T-helper 1 cell (primary cell): ENCODE data around the gene USP47.

Experiments
- DNase-seq, 5 donors: peaks; one replicate each; pipeline ENCODE4 v3.0.0-alpha.2; 2012 to 2020

The USP47 gene

GRCh38 chr11:11865449-11865848 lies 23.7 kb downstream of the USP47 start:
- no peak for DNase-seq

- DNase-seq, result no peak
Measured at GRCh38 chr11:11866203-11866602, 24.4 kb downstream of the USP47 start.

- no peak for DNase-seq
Measured at GRCh38 chr11:11867720-11868119, 25.9 kb downstream of the USP47 start.

GRCh38 chr11:11871991-11872401 lies 30.2 kb downstream of the USP47 start:
- DNase-seq, result no peak

- no peak for DNase-seq
Measured at GRCh38 chr11:11876458-11876857, 34.7 kb downstream of the USP47 start.

- no peak for DNase-seq
Measured at GRCh38 chr11:11880179-11880578, 38.4 kb downstream of the USP47 start.

GRCh38 chr11:11882539-11882938 lies 40.8 kb downstream of the USP47 start:
- no peak for DNase-seq

GRCh38 chr11:11884351-11884750 lies 42.6 kb downstream of the USP47 start:
- DNase-seq, result no peak

GRCh38 chr11:11884774-11885481 lies 43.2 kb downstream of the USP47 start:
- peak in 1 of 5 donors; percentile 56 for DNase-seq

GRCh38 chr11:11894486-11894885 lies 52.7 kb downstream of the USP47 start:
- no peak for DNase-seq

GRCh38 chr11:11895672-11896071 lies 53.9 kb downstream of the USP47 start:
- no peak for DNase-seq

GRCh38 chr11:11898648-11899047 lies 56.9 kb downstream of the USP47 start:
- DNase-seq, result no peak

- DNase-seq, result no peak
Measured at GRCh38 chr11:11899401-11899800, 57.6 kb downstream of the USP47 start.

- DNase-seq, result no peak
Measured at GRCh38 chr11:11901929-11902328, 60.2 kb downstream of the USP47 start.

- DNase-seq, result no peak
Measured at GRCh38 chr11:11909727-11910126, 68.0 kb downstream of the USP47 start.

GRCh38 chr11:11910541-11910940 lies 68.8 kb downstream of the USP47 start:
- DNase-seq, result no peak

- no peak for DNase-seq
Measured at GRCh38 chr11:11913395-11913794, 71.6 kb downstream of the USP47 start.

- no peak for DNase-seq
Measured at GRCh38 chr11:11915625-11916024, 73.9 kb downstream of the USP47 start.

- no peak for DNase-seq
Measured at GRCh38 chr11:11916981-11917399, 75.2 kb downstream of the USP47 start.

- no peak for DNase-seq
Measured at GRCh38 chr11:11923828-11924227, 82.1 kb downstream of the USP47 start.

- DNase-seq, result no peak
Measured at GRCh38 chr11:11929920-11930319, 88.1 kb downstream of the USP47 start.

GRCh38 chr11:11931461-11932055 lies 89.8 kb downstream of the USP47 start:
- DNase-seq, result peak in 1 of 5 donors; percentile 18

- DNase-seq, result no peak
Measured at GRCh38 chr11:11935536-11935935, 93.8 kb downstream of the USP47 start.

- DNase-seq, result no peak
Measured at GRCh38 chr11:11937433-11937832, 95.7 kb downstream of the USP47 start.

GRCh38 chr11:11937957-11938356 lies 96.2 kb downstream of the USP47 start:
- DNase-seq, result no peak
